Ovary (tissue), 9 donors: ENCODE data around the gene SMARCD2. TPM values are rescaled to one million over a fixed set of nuclear protein-coding genes. Genes with fewer than 3 reads are reported as not detected.

ENCODE experiments used
- DNase-seq, 5 donors: peaks; one replicate each; pipeline ENCODE4 v3.0.0-alpha.2; 2019 to 2020
- H3K27ac ChIP-seq, 2 donors: fragments of 200-600 bp; one replicate each; pipeline versions ENCODE4 v1.5.1 to v1.8.0; 2019 to 2022
- H3K27me3 ChIP-seq: fragments of 200-600 bp; one replicate; pipeline ENCODE4 v1.8.0; 2022
- H3K36me3 ChIP-seq: fragments of 200-600 bp; sonication (generic); one replicate; pipeline ENCODE4 v1.5.1; 2019
- H3K4me1 ChIP-seq: one replicate; pipeline ENCODE4 v1.8.1; 2013; ENCODE audit warnings: mild to moderate bottlenecking, moderate library complexity; ENCODE audit not compliant: insufficient read depth
- H3K4me3 ChIP-seq: fragments of 200-600 bp; sonication (generic); one replicate; pipeline ENCODE4 v1.5.1; 2017
- H3K9me3 ChIP-seq, 2 donors: fragments of 200-600 bp in 1 of 2; sonication (generic) in 1 of 2; one replicate each; pipeline versions ENCODE4 v1.5.1 to v1.8.1; 2013 to 2019; ENCODE audit warnings: mild to moderate bottlenecking in 1 of 2, moderate library complexity in 1 of 2
- CTCF ChIP-seq, 3 donors: fragments of 450-650 bp in 2 of 3; fragments of 200-600 bp in 1 of 3; IDR thresholded peaks; one replicate each; pipeline versions ENCODE4 v1.5.1 to v1.8.0; 2016 to 2022; ENCODE audit warnings: antibody characterized with exemption in 3 of 3, mild to moderate bottlenecking in 1 of 3
- EP300 ChIP-seq: sonication (generic); formaldehyde crosslinking; IDR thresholded peaks from one replicate; pipeline ENCODE4 v1.6.1; 2017; ENCODE audit warnings: antibody characterized with exemption
- POLR2A ChIP-seq: fragments of 450-650 bp; IDR thresholded peaks from one replicate; pipeline ENCODE4 v1.6.1; 2017; ENCODE audit warnings: antibody characterized with exemption, mild to moderate bottlenecking, moderate library complexity
- WGBS, 3 donors: extraction: QIAGEN DNeasy Blood & Tissue Kit in 1 of 3; methylation state at CpG; one replicate each; pipeline versions ENCODE4 v1.1.5 to v1.1.7; 2013 to 2017; 5-methylcytosine and 5-hydroxymethylcytosine counted together
- intact Hi-C, 4 donors: fragments of 100-400 bp; cut with DNase I; formaldehyde crosslinking; loops; one replicate each; pipeline versions ENCODE4 v1.11.0 to v1.15.1; 2022 to 2023
- polyA plus RNA-seq, 2 donors: library from polyadenylated mRNA; stranded (reverse); fragments of 200-250 nt in 1 of 2; fragments of 350-450 nt in 1 of 2; fragmentation: Illumina TruSeq in 1 of 2; extraction: RNeasy Lipid Tissue Mini Kit (QIAGEN cat#74804) in 1 of 2; gene quantifications; one replicate each; pipeline ENCODE4 v1.2.3, GENCODE V29; 2013 to 2014
- total RNA-seq, 7 donors: library from RNA; depleted of rRNA in 2 of 7; stranded (reverse); fragments of >200 nt in 2 of 7; fragmentation: NEBNext Ultra II Directional in 3 of 7; extraction: Animal tissue kit (Norgen Biotek cat#: 25700) in 3 of 7; gene quantifications; one replicate each; pipeline versions ENCODE4 v1.1.0 to v1.2.4, GENCODE V29; 2016 to 2023
- donor health status: DM: no; HTN: no; CAD: no; lungs with moderate emphysema.
- donor health status: DM: no; HTN: no; CAD: no.
- donor health status: Bipolar disorder and iron deficiency.
- donor health status: DM: yes; HTN: yes; CAD: no.
- donor health status: DM: no; HTN: no; CAD: no.
- donor health status: DM: yes; HTN: yes; CAD: no.

SMARCD2 gene
- total and polyA plus RNA-seq, 9 donors = 46.2 to 117 (median 69.8) TPM

DNA sequence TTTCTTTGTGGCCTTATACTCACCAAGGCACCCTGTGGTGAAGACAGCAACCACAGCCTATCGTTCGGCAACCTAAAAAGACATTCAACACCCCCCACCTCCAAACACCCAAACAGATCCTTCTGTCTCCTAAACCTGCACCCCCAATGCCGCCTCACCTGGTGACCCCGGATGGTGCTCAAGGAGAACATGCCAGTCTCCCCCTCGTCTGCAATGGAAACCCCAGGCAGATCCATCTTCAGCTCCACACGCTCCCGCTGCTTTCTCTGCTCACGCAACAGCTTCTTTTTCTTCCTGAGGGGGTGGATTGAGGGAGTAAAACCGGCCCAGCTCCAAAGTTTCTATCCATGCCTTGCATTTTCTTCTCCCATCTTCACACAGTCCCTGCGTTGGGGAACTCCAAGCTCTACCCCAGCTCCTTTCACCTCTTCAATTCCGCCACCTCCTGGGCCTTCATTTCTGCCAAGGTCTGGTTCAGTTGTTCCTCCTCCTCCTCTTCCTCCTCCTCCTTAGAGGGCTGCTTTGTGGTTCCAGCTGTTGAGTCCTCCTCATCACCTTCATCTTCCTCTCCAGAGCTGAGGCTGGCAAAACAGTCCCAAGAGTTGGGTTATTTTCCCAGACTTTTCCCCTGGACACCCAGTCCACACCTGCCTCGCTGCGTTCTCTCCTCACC is 18.7 kb downstream of the SMARCD2 start:
- no peak overlapping the region for H3K27ac ChIP-seq
- H3K9me3 ChIP-seq = no peaks in the 10 kb centered on the region
- no peaks in the 10 kb centered on the region for H3K27me3 ChIP-seq
- no peak overlapping the region for H3K4me3 ChIP-seq
- no peak for DNase-seq
- intact Hi-C loops = no loop called here
- WGBS, 3 donors = 88 to 94% (median 92%) methylated on average over 13 of the region's 13 CpGs
- H3K36me3 ChIP-seq = no peaks in the 10 kb centered on the region
- peaks cover 3% of the 10 kb centered on the region for H3K4me1 ChIP-seq
- TF ChIP-seq EP300 (no peak), CTCF (IDR thresholded peaks at IDR 0.05) (no peak), POLR2A (no peak)

DNA sequence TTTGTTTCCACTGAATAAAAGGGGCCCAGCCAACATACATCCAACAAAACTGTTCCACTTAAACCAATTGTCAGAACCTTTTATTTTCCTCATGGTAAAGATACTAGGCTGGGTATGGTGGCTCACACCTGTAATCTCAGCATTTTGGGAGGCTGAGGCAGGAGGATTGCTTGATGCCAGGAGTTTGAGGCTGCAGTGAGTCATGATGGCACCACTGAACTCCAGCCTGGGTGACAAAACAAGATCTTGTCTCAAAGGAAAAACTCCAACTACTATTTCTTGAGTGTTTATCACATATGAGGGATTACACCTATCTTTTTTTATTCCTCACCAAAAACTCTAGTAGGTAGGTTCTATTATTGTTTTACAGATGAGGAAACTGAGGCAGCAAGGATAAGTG is 19.9 kb downstream of the SMARCD2 start:
- Histone ChIP-seq H3K4me1 (no peaks in the 10 kb centered on the region), H3K27ac (no peak overlapping the region), H3K4me3 (no peak overlapping the region), H3K36me3 (no peaks in the 10 kb centered on the region), H3K9me3 (no peaks in the 10 kb centered on the region), H3K27me3 (no peaks in the 10 kb centered on the region)
- DNase-seq = no peak
- TF ChIP-seq CTCF (IDR thresholded peaks at IDR 0.05) = no peak
- intact Hi-C loops = no loop called here

GRCh38 chr17:63821804-63822203 is 20.7 kb downstream of the SMARCD2 start:
- Histone ChIP-seq H3K9me3 (no peaks in the 10 kb centered on the region), H3K27ac (no peak overlapping the region), H3K27me3 (no peaks in the 10 kb centered on the region), H3K4me1 (no peaks in the 10 kb centered on the region), H3K36me3 (no peaks in the 10 kb centered on the region), H3K4me3 (no peak overlapping the region)
- no peak for DNase-seq
- WGBS, 3 donors = 65 to 77% (median 66%) methylated on average over 6 of the region's 6 CpGs
- TF ChIP-seq POLR2A = no peak
- intact Hi-C loops = no loop called here

DNA sequence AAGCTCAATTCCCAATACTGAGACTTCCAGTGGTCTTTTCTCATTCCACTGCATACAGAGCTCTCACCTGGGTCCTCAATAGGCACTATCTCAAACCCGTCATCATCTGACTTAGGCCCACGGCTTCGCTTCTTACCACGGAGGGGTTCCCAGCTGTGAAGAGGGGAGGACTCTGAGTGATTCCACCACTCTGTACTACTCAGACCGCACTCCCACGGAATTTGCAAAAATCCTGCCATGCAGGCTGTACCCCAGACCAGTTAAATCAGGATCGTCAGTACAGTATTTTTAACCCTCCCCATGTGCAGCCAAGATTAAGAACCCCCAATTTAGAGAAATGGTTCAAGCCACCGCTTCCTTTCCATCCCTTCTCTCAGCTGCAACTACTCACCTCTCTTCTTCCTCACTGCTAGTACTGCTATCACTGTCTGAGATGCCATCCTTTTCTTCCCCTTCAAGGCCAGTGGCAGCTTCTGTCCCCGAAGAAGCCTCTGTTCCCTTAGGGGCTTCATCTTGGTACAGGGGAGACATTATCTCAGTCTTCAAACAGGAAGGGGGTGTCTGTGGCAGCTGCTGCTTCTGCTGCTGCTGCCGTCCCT is 21.4 kb downstream of the SMARCD2 start:
- no peak overlapping the region for H3K4me3 ChIP-seq
- no peaks in the 10 kb centered on the region for H3K9me3 ChIP-seq
- 67 to 80% (median 69%) methylated on average over 10 of the region's 10 CpGs for WGBS, 3 donors
- H3K27me3 ChIP-seq = no peaks in the 10 kb centered on the region
- H3K27ac ChIP-seq = no peak overlapping the region
- TF ChIP-seq EP300 = no peak
- no peak for TF ChIP-seq POLR2A
- no peak for TF ChIP-seq CTCF (IDR thresholded peaks at IDR 0.05)
- no peaks in the 10 kb centered on the region for H3K4me1 ChIP-seq
- intact Hi-C loops = no loop called here
- H3K36me3 ChIP-seq = no peaks in the 10 kb centered on the region
- no peak for DNase-seq
